SK-N-SH (cell line): Measurements from ENCODE around the gene PANK3. TPM values are rescaled to one million over a fixed set of nuclear protein-coding genes. Genes with fewer than 3 reads are reported as not detected.

ENCODE experiments used
- CTCF ChIA-PET: fragments of 300-600, 350-600 bp; formaldehyde crosslinking; extraction: SDS; loops from one replicate; lab custom pipeline; 2021; lab: Yijun Ruan, JAX
- POLR2A ChIA-PET: fragments of 350-600 bp; sonication (Branson Sonifier 250); formaldehyde crosslinking; extraction: SDS; loops from one replicate; lab custom pipeline; 2020; ENCODE audit warnings: antibody characterized with exemption, inconsistent platforms; lab: Yijun Ruan, JAX
- DNase-seq: peaks from one replicate; pipeline ENCODE4 v3.0.0; 2012
- H2AFZ ChIP-seq: fragments of 200-600 bp; sonication (generic); 2 replicates; pipeline ENCODE4 v1.8.1; 2016; ENCODE audit warnings: antibody characterized with exemption, mild to moderate bottlenecking, low read depth
- H3F3A ChIP-seq: fragments of 200-600 bp; sonication (generic); replicated peaks from 2 replicates; pipeline ENCODE3; 2016; ENCODE audit warnings: antibody characterized with exemption, mild to moderate bottlenecking; ENCODE audit not compliant: insufficient read depth
- H3K27ac ChIP-seq, 2 experiments: fragments of 200-500 bp in 1 of 2; fragments of 200-600 bp in 1 of 2; sonication (Bioruptor generic) in 1 of 2; sonication (generic), shearing (Covaris generic) in 1 of 2; 2 replicates each; pipeline versions ENCODE4 v1.5.1 to v1.6.1; 2014 to 2016; ENCODE audit warnings: low read depth in 2 of 2, inconsistent platforms in 1 of 2, low read length in 1 of 2, mild to moderate bottlenecking in 1 of 2, mixed read lengths in 1 of 2
- H3K27me3 ChIP-seq: fragments of 200-600 bp; sonication (generic), shearing (Covaris generic); 2 replicates; pipeline ENCODE4 v1.6.1; 2016; ENCODE audit warnings: mixed run types; ENCODE audit not compliant: insufficient read depth
- H3K36me3 ChIP-seq, 2 experiments: fragments of 200-500 bp in 1 of 2; fragments of 200-600 bp in 1 of 2; sonication (Bioruptor generic) in 1 of 2; sonication (generic) in 1 of 2; replicated peaks in 1 of 2; 2 replicates each; pipeline versions ENCODE3 to v1.5.1; 2014 to 2016; ENCODE audit warnings: low read length in 1 of 2, mild to moderate bottlenecking in 1 of 2; ENCODE audit not compliant: insufficient read depth in 2 of 2, control insufficient read depth in 1 of 2
- H3K4me1 ChIP-seq, 2 experiments: fragments of 200-500 bp in 1 of 2; fragments of 200-600 bp in 1 of 2; sonication (Bioruptor generic) in 1 of 2; sonication (generic), shearing (Covaris generic) in 1 of 2; 2 replicates each; pipeline versions ENCODE4 v1.5.1 to v1.6.1; 2014 to 2016; ENCODE audit warnings: low read depth in 1 of 2, low read length in 1 of 2, mixed run types in 1 of 2; ENCODE audit not compliant: insufficient read depth in 2 of 2, control insufficient read depth in 1 of 2
- H3K4me2 ChIP-seq: fragments of 200-600 bp; sonication (generic), shearing (Covaris generic); 2 replicates; pipeline ENCODE4 v1.6.1; 2017; ENCODE audit warnings: mixed run types
- H3K4me3 ChIP-seq, 2 experiments: fragments of 200-500 bp in 1 of 2; fragments of 200-600 bp in 1 of 2; sonication (Bioruptor generic) in 1 of 2; sonication (generic), shearing (Covaris generic) in 1 of 2; 2 replicates each; pipeline versions ENCODE4 v1.5.1 to v1.8.1; 2014 to 2016; ENCODE audit warnings: low read depth in 2 of 2, inconsistent platforms in 1 of 2, low read length in 1 of 2, mild to moderate bottlenecking in 1 of 2, mixed read lengths in 1 of 2, moderate library complexity in 1 of 2
- H3K79me2 ChIP-seq: fragments of 200-600 bp; sonication (generic); 2 replicates; pipeline ENCODE4 v1.8.1; 2017; ENCODE audit warnings: mild to moderate bottlenecking; ENCODE audit not compliant: insufficient read depth
- H3K9ac ChIP-seq: fragments of 200-600 bp; sonication (generic); 2 replicates; pipeline ENCODE4 v1.6.1; 2017; ENCODE audit warnings: mixed run types
- H3K9me2 ChIP-seq: fragments of 200-600 bp; sonication (generic); 2 replicates; pipeline ENCODE4 v1.6.1; 2017; ENCODE audit warnings: mixed run types
- H3K9me3 ChIP-seq: fragments of 200-600 bp; sonication (generic); 2 replicates; pipeline ENCODE4 v1.6.1; 2017; ENCODE audit warnings: mixed run types, mild to moderate bottlenecking, moderate library complexity
- H4K20me1 ChIP-seq: fragments of 200-600 bp; sonication (generic); 2 replicates; pipeline ENCODE4 v1.6.1; 2017; ENCODE audit warnings: mild to moderate bottlenecking, mixed run types; ENCODE audit not compliant: insufficient read depth
- FOSL2 ChIP-seq: IDR thresholded peaks from 2 replicates; pipeline ENCODE4 v1.4.0; 2012; ENCODE audit warnings: low read depth, mild to moderate bottlenecking, moderate library complexity, borderline replicate concordance
- FOXM1 ChIP-seq: IDR thresholded peaks from 2 replicates; pipeline ENCODE4 v1.4.0; 2012; ENCODE audit warnings: low read depth, mild to moderate bottlenecking
- GABPA ChIP-seq: IDR thresholded peaks from 2 replicates; pipeline ENCODE4 v1.4.0; 2012; ENCODE audit warnings: low read depth, mild to moderate bottlenecking
- NFIC ChIP-seq: IDR thresholded peaks from 2 replicates; pipeline ENCODE4 v1.4.0; 2012; ENCODE audit warnings: borderline replicate concordance
- PBX3 ChIP-seq: IDR thresholded peaks from 2 replicates; pipeline ENCODE4; 2012
- POLR2AphosphoS5 ChIP-seq: IDR thresholded peaks from 2 replicates; pipeline ENCODE4 v1.6.1; 2012; ENCODE audit warnings: low read depth, low read length
- RAD21 ChIP-seq: IDR thresholded peaks from 2 replicates; pipeline ENCODE4 v1.6.1; 2012; ENCODE audit warnings: mild to moderate bottlenecking, low read length
- RXRA ChIP-seq: IDR thresholded peaks from 2 replicates; pipeline ENCODE4 v1.4.0; 2012; ENCODE audit warnings: low read depth, mild to moderate bottlenecking, borderline replicate concordance
- SMC3 ChIP-seq: IDR thresholded peaks from 2 replicates; pipeline ENCODE4 v1.6.1; 2012; ENCODE audit warnings: low read depth, low read length, improper control_type of control experiment
- TEAD4 ChIP-seq: IDR thresholded peaks from 2 replicates; pipeline ENCODE4 v1.4.0; 2012; ENCODE audit warnings: mild to moderate bottlenecking, borderline replicate concordance; ENCODE audit not compliant: insufficient read depth
- ZBTB33 ChIP-seq: IDR thresholded peaks from 2 replicates; pipeline ENCODE4 v1.4.0; 2012; ENCODE audit warnings: low read depth, borderline replicate concordance
- WGBS: methylation state at CpG from one replicate; pipeline ENCODE4 v1.1.6; 2017; ENCODE audit warnings: low lambda C conversion rate; 5-methylcytosine and 5-hydroxymethylcytosine counted together
- polyA plus RNA-seq, 3 experiments: library from polyadenylated mRNA; depleted of rRNA; stranded (reverse); fragments of >200 nt; gene quantifications; 2 replicates each; pipeline ENCODE4 v1.2.3, GENCODE V29; 2012

PANK3 gene
- polyA plus RNA-seq, 1 of the 3 experiments (the other 2 are of a cell fraction) = 6.1 TPM

GRCh38 chr5:168609806-168610482 lies 30.8 kb upstream of the PANK3 start:
- no peak overlapping the region for H3K9ac ChIP-seq
- no peak overlapping the region for H2AFZ ChIP-seq
- no peaks in the 10 kb centered on the region for H3K9me3 ChIP-seq
- TF ChIP-seq ZBTB33 = no peak
- CTCF ChIA-PET = interaction anchor here (1.5 to 1.7 kb wide), 2 partner anchors 11 to 19 kb away, joined by 3 to 6 read pairs; no protein-coding TSS in a partner anchor
- POLR2A ChIA-PET = no interaction called here
- H3K4me2 ChIP-seq = no peak overlapping the region
- H3K9me2 ChIP-seq = no peaks in the 10 kb centered on the region
- peaks cover 0 to 11% of the 10 kb centered on the region in 2 experiments; a peak in 1 of 4 replicates for H3K4me1 ChIP-seq
- no peaks in the 10 kb centered on the region for H3K36me3 ChIP-seq
- no peaks in the 10 kb centered on the region for H3F3A ChIP-seq
- WGBS = 78% methylated on average over 3 of the region's 3 CpGs
- H3K27me3 ChIP-seq = no peaks in the 10 kb centered on the region
- H3K79me2 ChIP-seq = no peaks in the 10 kb centered on the region
- H4K20me1 ChIP-seq = no peaks in the 10 kb centered on the region
- no peak for DNase-seq
- H3K27ac ChIP-seq = no peak overlapping the region
- H3K4me3 ChIP-seq = no peak overlapping the region

- no peak for DNase-seq
- Histone ChIP-seq H3K9me2 (no peaks in the 10 kb centered on the region), H3K9ac (no peak overlapping the region), H3K4me3 (no peak overlapping the region), H4K20me1 (no peaks in the 10 kb centered on the region), H2AFZ (no peak overlapping the region), H3K79me2 (no peaks in the 10 kb centered on the region), H3K27ac (no peak overlapping the region), H3K36me3 (no peaks in the 10 kb centered on the region), H3K9me3 (no peaks in the 10 kb centered on the region), H3K27me3 (no peaks in the 10 kb centered on the region), H3K4me2 (no peak overlapping the region), H3F3A (no peaks in the 10 kb centered on the region), H3K4me1 (peaks cover 0 to 11% of the 10 kb centered on the region in 2 experiments; a peak in 1 of 4 replicates)
- ChIA-PET CTCF (no interaction called here), POLR2A (no interaction called here)
- WGBS = 82% methylated on average over 2 of the region's 2 CpGs
- TF ChIP-seq SMC3 (no peak), RAD21 (no peak), RXRA (no peak), FOSL2 (no peak), FOXM1 (no peak), TEAD4 (no peak), PBX3 (no peak), NFIC (no peak), GABPA (no peak), POLR2AphosphoS5 (no peak)
Measured at GRCh38 chr5:168608821-168609220, 29.7 kb upstream of the PANK3 start.
